Measurements from ENCODE around the gene GSTT4.

GSTT4 gene

DNA sequence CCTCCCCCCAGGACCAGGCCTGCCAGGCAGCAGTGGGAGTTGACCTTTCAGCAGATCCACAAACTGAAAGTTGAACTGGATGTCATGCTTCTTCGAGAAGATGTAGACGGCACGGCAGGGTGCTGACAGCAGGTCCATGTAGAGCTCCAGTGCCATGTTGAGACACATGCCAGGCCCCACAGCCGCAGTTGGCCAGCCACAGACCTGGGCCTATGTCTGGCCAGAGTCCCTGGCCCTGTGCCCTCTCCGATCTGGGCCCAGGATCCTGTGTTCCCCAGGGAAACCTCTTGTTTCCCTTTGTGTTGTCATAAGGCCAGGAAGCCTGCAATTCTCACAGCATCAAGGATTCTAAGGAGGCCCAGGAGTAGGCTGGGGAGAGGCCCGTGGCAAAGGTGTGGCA lies at the start of gene GSTT4:
TSS of gene GSTT4 (minus strand) at position 253 of the 400 bp plus-strand sequence. CDS start at position 156, 97 bp downstream.
- TF ChIP-seq, protein P1, sequence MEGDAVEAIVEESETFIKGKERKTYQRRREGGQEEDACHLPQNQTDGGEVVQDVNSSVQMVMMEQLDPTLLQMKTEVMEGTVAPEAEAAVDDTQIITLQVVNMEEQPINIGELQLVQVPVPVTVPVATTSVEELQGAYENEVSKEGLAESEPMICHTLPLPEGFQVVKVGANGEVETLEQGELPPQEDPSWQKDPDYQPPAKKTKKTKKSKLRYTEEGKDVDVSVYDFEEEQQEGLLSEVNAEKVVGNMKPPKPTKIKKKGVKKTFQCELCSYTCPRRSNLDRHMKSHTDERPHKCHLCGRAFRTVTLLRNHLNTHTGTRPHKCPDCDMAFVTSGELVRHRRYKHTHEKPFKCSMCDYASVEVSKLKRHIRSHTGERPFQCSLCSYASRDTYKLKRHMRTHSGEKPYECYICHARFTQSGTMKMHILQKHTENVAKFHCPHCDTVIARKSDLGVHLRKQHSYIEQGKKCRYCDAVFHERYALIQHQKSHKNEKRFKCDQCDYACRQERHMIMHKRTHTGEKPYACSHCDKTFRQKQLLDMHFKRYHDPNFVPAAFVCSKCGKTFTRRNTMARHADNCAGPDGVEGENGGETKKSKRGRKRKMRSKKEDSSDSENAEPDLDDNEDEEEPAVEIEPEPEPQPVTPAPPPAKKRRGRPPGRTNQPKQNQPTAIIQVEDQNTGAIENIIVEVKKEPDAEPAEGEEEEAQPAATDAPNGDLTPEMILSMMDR (IDR thresholded peaks at IDR 0.05; ENCODE audit: low read depth, low read length, missing control alignments): no peak
- in situ Hi-C loops (cut with HindIII; ENCODE audit: low sequenced_read_pairs): no loop called here
- H3K4me3 ChIP-seq (ENCODE audit: low read depth, low read length): no peak within 1 kb of the TSS
- no peak for DNase-seq (ENCODE audit: low read depth)

DNA sequence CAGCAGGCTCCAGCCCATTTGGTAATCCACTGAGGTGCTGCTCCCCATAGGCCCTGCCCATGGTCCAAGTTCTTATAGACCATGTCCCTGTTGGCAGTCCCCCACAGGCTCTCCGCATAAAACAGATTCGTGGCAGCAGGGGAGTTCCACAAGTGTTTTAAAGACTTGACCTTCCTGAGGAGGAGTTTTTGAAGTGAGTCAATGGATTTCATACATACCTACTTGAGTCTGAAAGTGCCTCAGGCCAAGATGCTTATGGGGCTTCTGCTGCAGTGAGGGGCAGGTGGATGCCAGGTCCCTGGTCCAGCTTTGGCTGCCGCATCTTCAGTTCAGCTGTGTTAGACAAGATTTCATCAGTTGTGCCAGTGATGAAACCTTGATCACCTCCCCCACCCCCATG lies 49.1 kb upstream of the GSTT4 start:
- TF ChIP-seq, protein P1 (IDR thresholded peaks at IDR 0.05; ENCODE audit: low read depth, low read length, missing control alignments): no peak
- no peak overlapping the region for H3K4me3 ChIP-seq (ENCODE audit: low read depth, low read length)
- in situ Hi-C loops (cut with HindIII; ENCODE audit: low sequenced_read_pairs): no loop called here
- no peak for DNase-seq (ENCODE audit: low read depth)

DNA sequence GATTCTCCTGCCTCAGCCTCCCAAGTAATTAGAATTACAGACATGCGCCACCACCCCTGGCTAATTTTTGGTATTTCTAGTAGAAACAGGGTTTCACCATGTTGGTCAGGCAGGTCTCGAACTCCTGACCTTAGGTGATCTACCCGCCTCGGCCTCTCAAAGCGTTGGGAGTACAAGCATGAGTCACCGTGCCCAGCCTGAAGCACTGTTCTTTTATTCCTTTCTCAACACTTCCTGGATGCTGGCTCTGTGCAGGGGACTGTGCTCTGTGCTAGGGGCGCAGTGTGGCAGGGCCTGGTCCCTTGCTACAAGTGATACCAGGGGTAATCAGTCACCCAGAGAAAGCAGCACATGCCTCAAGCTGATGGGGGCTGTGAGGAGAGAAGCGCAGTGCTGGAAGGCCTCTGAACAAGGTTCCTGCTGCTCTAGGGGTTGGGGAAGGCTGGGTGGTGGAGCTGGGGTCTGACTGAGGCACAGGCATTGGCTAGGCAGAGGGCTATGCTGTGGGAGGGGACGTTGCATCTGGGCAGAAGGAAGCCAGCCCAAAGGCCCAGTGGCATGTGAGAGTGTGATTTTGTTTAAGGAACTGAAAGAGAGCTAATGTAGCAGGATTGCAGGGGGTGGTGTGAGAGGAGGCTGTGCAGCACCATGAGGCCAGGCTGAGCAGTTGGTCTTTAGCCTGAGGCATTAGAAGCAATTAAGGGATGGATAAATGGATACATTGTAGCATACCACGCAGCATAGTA lies 48.4 kb upstream of the GSTT4 start:
- H3K4me3 ChIP-seq (ENCODE audit: low read depth, low read length): no peak overlapping the region
- in situ Hi-C loops (cut with HindIII; ENCODE audit: low sequenced_read_pairs): no loop called here
- DNase-seq (ENCODE audit: low read depth): no peak
- TF ChIP-seq, protein P1 (IDR thresholded peaks at IDR 0.05; ENCODE audit: low read depth, low read length, missing control alignments): no peak

DNA sequence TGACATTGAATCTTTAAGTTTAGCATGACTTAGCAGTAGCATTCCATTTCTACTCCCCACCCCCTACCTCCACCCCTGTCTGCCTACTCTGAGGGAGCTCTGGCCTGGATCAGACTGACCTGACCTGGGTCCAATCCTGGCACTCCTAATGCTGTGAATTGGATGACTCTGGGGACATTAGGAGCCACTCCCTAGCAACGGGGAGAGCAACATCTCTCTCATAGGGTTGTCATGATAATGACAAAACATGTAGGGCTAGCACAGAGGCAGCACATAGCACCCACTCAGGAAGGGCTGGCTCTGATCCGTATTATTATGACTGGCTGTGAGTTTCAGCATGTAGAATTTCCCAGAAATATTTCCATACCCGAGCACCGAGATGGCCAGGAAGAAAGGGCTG lies 46.3 kb upstream of the GSTT4 start:
- in situ Hi-C loops (cut with HindIII; ENCODE audit: low sequenced_read_pairs): no loop called here
- TF ChIP-seq, protein P1 (IDR thresholded peaks at IDR 0.05; ENCODE audit: low read depth, low read length, missing control alignments): no peak
- DNase-seq (ENCODE audit: low read depth): no peak

DNA sequence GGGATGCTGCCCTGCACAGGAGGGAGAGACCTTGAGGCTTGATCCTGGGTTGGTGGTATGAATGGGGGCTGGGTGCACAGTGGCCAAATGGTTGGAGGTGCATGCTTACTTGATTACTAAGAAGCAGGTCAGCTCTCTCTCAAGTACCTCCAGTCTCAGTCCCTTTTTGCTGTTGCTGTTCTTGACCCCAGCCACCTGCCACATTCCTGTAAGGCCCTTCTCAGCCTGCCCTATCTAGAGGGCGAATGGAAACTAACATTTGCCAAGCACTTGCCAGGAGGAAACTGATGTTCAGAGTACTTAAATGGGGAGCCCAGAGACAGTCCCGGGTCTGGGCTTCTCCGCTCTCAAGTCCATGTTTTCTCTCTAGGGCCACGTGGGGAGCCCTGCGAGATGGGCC lies 45.8 kb upstream of the GSTT4 start:
- TF ChIP-seq, protein P1 (IDR thresholded peaks at IDR 0.05; ENCODE audit: low read depth, low read length, missing control alignments): no peak
- in situ Hi-C loops (cut with HindIII; ENCODE audit: low sequenced_read_pairs): no loop called here
- no peak for DNase-seq (ENCODE audit: low read depth)
- no peak overlapping the region for H3K4me3 ChIP-seq (ENCODE audit: low read depth, low read length)

More for the DNA sequence above, 46.3 kb upstream of the GSTT4 start:
- no peak overlapping the region for H3K4me3 ChIP-seq (ENCODE audit: low read depth, low read length)

DNA sequence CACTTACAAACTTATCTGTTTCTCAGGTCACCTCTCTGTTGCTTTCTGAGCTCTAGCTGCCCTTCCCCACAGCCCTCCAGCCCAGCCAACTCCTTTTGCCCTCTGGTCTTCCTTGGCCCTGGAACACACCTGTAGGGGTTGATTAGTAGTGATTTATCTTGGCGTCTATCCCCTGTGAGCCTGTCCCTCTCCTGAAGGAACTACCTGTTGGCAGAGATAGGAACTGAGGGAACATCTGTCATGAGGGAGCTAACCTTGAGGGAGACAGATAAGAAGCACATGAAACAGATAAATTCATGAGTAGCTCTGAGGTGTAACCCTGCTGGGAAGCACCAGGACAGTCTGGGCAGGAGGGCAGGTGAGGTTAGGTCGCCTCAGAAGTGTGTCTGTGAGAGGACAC lies 44.7 kb upstream of the GSTT4 start:
- TF ChIP-seq, protein P1 (IDR thresholded peaks at IDR 0.05; ENCODE audit: low read depth, low read length, missing control alignments): no peak
- H3K4me3 ChIP-seq (ENCODE audit: low read depth, low read length): no peak overlapping the region
- no peak for DNase-seq (ENCODE audit: low read depth)
- in situ Hi-C loops (cut with HindIII; ENCODE audit: low sequenced_read_pairs): no loop called here

Data from astrocyte of the cerebellum (primary cell).